HG03139 (cell line): ENCODE measurements around the gene USP25.
"Not testable (repeated sequence)": the region's sequence is repeated elsewhere in the genome, so short reads cannot be mapped to it uniquely, and the experiment has no call there.

ENCODE experiments used
- ATAC-seq: cut with Tn5 transposase; IDR thresholded peaks from one replicate; pipeline ENCODE4 v1.9.1; 2021; ENCODE audit not compliant: unreplicated experiment

Gene USP25

DNA sequence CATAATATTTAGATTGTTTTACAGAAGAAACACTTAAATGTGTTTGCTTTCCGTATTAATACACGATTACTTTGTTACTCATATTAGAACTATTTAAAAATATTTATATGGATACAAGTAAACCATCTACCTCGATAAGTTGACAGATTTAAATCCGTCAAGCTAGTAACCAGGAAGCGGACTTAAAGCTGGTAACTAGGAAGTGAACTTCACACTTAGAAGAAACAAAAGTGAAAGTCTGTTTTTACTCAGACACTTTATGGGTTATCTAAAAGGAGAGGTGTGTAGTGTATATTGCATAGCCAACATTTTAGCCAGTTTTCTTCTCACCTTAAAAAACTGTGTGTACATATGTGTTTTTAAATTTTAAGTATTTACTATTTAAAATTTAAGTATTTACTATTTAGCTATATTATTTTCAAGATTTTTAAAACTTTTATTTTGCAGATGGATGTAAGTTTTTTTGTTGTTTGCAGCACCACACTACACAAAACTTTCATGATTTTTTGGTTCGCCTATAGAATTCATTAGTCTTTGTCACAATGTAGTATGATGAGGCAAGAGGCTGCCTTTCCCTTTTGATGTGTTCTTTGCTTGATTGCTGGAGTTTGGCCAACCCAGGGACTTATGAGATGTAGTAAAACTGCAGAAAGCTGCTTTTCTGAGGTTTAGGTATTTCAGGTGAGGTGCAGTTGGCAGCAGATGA, 2.7 kb downstream of the USP25 start:
- peak; percentile 41 for ATAC-seq

DNA sequence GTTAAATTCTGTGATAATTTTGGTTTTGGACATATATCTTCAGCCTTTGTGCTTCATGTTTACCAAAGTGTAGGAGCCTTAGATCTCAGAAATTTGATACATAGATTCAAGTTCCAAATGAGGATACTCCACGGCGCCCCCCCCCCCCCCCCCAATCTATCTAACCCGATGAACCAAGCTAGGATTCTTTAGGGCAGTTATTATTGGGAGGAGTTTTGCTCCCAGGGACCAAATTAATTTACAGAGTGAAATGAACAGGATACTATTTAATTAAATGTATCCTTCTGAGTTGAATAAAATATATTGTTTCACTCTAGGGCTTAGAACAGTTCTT, 3.2 kb downstream of the USP25 start:
- no peak for ATAC-seq

DNA sequence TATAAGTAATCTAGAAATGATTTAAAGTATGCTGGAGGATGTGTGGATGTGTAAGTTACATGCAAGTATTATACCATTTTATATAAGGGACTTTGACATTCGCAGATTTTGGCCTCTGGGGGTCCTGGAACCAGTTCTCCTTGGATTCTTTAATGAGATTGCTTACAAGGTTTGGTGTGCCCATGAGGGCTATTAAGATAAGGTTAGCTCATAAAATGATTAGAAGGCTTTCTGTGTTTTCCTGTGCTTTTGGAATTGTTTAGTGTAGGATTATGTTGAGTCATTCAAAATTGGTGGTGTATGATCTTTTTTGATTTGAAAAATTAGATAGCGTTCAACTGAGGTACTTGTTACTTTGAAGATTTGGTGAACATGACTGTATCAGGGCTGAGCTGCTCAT, 5.6 kb downstream of the USP25 start:
- no peak for ATAC-seq

DNA sequence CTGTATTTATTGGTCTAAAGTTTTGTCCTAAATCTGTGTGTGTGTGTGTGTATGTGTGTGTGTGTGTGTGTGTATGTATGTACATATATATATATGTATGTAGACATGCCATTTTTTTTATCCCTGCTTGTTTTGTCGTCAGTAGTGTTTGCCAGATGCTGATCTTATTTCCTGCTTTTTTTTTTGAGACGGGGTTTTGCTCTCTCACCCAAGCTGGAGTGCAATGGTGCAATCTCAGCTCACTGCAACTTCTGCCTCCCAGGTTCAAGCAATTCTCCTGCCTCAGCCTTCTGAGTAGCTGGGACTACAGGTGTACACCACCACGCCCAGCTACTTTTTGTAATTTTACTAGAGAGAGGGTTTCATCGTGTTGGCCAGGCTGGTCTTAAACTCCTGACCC, 6.1 kb downstream of the USP25 start:
- ATAC-seq, result not testable (repeated sequence)

DNA sequence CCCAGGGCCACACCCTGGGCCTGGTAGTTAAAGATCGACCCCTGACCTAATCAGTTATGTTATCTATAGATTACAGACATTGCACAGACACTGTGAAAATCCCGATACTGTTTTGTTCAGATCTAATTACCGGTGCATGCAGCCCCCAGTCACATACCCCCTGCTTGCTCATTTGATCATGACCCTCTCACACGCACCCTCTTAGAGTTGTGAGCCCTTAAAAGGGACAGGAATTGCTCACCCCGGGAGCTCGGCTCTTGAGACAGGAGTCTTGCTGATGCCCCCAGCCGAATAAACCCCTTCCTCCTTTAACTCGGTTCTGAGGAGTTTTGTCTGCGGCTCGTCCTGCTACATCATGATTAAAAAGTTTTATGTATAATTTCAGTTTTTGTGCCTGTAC, 9.0 kb downstream of the USP25 start:
- not testable (repeated sequence) for ATAC-seq

DNA sequence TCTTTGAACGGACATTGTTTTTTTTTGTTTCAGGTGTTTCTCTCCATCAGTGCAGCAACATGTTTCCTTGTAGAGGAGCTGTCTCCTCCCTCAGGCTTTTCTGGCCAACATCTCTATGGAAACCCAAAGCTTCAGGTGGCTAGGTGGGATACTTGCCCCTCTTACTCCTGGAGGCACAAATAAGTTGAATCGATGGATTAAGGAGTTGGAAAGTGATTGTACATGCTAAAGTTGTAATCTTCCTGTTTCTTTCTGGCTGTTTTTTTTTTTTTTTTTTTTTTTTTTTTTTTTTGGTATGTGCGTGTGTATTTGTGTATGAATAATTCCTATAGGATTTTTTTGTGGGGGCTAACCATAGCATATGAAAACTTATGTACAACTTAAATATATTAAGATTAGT, 10.6 kb downstream of the USP25 start:
- ATAC-seq, result no peak

DNA sequence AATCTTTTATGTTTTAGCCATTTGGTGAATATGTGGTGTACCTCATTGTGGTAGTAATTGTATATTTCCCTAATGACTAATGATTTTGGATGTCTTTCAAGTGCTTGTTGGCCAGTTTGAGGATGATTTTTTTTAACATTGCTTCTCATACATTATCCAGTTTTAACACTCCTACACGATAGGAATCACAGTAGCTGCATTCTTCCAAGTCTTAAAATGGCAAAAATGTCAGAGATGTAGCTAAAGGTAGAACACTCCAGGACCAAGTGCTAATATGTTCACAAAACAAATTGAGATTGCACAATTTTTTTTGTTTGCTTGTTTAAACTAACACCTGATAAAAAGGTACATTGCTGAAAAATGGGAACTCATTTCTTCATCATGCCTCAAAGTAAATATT, 11.7 kb downstream of the USP25 start:
- ATAC-seq, result no peak

DNA sequence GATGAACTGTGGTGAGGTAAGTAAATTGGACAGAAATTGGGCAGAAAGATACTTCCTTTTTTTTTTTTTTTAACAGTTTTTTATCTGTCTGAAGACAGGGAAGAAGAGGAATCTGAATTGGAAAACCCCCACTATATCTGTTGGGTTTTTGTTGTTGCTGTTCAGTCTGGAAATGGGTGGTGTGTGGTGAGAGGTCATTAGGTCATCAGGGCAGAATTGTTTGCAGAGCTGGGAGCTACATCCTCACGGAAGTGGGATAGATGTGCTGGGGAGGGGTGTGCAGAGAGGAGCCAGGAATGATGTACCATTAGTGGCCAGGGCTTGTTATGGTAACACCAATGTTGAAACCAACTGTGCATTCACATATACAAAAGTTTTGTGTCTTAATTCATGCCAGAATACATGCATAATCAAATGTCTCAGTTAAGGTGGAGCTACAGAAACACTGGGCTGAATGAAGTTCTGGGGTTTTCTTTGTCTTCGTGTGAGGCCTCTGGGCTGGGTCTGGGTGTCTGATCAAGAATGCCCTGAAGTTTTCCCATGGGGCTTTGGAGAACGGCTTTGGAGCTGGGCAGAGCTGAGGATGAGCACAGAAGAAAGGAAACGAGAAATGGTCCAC, 12.4 kb downstream of the USP25 start:
- ATAC-seq, result no peak

DNA sequence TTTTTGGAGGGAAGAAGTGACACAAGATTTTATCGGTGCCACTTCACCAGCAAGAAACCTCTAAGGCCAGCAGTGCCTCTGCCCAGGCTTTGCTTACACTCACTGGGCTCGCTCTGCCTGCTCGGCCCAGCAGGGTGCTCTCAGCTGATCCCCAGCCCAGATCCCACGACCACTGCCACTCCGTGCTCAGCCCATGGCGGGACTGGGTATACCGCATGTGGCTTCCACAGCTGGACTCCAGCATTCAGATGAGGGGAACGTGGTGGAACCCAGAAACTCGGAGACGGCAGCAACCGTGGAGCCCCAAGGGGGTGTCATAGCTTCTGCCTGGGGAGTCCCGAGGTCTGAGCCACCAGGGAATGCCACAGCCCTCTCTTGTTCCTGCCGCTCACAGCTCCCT, 12.9 kb downstream of the USP25 start:
- no peak for ATAC-seq

DNA sequence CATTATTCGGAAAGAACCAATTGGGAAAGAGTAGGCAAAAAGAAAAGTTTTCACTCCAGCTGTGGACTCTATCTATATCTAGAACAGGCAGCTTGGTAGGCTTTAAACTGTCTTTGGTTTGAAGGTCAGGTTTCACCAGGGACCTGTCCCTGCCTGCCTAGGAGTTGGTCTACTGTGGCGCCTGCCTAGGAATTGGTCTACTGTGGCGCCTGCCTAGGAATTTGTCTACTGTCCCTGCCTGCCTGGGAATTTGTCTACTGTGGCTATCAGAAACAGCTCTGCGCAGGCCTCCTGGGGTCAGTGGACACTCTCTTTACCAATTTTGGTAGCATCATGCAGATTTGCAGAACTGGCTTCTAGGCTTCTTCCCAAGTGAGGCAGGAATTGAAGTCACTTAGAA, 13.8 kb downstream of the USP25 start:
- ATAC-seq, result no peak

DNA sequence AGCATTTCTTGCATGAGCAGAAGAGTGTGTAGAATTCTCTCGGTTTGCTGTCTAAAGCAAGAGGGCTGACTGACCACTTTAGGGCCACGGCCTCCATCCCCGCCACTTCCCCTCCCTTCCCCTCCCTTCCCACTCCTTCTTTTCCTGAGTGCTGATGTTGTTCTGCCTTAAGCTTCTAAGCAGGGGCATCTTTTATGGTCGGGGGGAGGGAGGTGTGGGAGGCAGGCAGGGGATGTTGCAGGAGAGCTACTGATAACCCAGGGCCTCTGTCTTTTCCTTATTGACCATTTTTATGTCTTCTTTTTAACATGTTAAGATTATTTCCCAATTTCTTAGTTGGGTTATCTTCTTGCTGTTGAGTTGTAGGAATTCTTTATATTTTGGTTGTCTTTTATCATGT, 15.1 kb downstream of the USP25 start:
- ATAC-seq, result no peak

DNA sequence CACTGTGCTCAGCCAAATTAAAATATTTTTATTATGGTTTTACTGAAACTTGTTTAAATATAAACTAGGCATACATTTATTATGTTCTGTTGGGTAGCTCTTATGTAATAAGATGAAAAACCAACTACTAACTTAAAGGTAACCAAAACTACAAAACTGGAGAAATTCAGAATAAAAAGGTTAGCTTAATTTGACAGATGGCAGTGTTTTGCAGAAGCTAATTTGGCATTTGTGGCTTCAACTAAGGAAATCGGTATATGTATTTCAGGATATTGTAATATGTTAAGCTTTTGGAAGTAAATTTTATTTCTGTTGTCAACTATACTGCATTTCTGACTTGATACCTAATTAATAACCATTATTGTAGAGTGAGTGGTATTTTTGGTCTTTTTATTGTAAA, 18.8 kb downstream of the USP25 start:
- ATAC-seq, result no peak

DNA sequence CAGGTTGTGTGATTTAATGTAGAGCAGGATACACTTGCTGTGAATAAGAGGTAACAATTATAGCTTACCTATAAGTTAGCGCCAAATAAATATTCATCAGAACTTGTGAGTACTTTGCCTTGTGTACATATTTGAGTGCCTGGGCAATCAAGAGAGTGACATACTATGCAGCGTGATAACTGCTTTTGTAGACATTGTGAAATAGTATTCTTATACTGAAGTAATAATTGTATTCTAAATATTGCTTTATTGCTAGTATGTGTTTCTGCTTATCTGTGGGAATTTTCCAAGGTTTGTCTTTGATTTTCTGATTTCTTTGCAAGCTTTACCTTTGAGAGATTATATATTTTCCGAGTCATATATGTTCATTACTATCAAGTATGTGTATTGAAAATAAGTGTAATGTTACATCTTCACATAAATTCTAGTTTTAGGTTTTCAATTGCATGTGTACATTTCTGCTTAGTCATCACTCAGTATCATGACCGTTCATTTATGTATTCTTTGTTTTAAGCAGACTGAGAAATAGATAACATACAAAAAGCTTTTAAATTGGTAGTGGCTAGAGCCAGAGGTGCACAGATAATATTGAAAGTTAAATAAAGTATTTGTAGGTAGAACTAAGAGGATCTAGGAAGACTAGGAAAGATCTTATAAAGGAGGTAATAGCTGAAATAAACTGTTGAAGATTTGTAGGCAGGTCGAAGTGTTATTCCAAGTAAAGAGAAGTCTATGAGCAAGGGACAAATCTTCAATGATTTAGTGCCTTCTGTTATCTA, 19.5 kb downstream of the USP25 start:
- no peak for ATAC-seq

DNA sequence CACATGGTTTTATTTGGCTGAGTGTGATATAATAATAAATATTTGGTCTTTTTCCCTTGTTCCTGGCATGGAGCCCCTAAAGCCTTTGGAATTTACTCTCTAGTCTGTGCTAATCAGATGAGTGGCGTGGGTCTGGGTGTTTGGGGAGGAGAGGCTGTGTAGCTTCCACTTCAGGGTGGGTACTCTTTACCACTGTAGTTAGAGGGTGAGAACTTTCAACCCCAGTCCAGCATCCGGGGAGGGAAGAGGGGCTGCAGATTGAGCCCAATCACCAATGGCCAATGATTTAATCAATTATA, 20.0 kb downstream of the USP25 start:
- ATAC-seq, result no peak

DNA sequence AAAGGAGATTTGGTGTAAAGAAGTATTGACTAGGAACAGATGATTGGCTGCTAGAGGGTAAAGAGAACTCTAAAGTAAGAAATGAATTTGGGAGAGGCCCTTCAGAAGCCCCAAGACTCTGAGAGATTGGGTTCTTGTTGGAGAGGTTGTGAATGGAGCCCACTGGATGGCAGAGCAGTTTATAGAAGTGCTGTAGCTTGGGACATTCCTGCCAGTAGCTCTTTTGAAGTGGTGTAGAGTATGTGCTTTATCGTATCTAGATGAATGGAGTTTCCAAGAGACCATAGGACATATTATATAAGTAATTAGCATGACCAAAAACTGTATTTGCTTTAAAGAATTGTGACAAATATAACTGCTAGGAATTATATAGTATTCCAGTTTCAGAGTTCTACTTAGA, 21.3 kb downstream of the USP25 start:
- no peak for ATAC-seq

DNA sequence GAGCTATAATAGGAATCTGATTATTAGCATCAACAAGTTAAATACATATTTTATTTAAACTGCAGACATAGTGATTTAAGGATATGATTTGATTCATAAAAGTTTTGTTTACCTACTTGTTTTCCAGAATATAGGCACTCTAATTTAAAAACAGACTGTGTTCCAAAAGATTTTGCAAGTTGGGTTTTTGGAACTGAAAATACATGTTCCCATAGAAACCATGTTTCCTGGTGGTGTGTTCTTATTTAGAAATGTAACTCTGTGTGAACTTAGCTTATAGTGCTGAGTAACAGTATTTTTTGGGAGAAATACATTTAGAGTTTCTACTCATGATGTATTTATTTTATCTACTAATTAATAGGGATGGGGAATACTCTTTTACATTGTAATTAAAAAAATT, 21.8 kb downstream of the USP25 start:
- no peak for ATAC-seq

DNA sequence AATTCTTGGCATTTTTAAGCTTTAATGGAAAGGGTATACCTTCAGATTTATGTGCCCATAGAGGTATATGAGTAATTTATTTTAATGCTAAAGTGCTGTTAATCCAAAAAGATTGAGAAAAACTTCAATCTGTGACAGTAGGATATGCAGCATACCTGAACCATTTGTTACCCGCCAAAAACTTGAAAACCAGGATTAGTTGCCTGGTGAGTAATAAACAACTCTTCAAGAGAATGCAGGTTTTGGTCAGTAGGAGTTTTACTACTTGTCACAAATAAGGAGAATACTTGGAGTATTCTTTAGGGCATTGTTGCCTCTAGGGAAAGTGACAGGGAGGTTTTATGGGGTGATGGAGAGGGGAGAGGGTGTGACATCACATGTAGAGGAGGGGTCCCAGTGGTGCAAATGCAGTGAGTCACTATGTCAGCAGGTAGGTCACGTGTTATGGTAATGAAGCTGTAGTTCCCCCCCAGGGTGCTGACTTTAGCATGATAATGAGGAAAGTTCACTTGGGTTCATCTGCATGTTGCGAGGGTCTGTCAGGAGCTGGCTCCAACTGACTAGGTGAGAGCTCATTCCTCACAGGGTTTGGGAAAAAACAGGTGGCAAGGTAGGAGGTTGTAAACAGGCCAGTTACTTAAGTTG, 23.1 kb downstream of the USP25 start:
- no peak for ATAC-seq

DNA sequence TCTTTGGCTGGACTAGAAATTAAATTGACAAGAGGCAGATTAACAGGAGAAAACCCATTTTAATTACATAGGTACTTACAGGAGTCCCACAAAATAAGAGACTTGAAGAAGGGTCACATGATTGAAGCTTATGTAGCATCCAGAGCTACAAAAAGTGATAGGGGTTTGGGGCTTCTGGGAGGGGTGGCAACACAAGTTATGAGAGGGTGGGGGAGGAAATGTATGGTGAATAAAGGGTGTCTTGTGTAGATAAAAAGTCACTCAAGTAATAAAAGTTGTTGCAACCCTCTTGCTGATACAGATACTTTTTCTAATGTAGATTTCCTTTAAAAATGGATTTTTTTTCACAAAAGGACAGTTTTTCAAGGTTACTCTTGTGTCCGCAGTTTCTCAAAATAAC, 24.0 kb downstream of the USP25 start:
- no peak for ATAC-seq

DNA sequence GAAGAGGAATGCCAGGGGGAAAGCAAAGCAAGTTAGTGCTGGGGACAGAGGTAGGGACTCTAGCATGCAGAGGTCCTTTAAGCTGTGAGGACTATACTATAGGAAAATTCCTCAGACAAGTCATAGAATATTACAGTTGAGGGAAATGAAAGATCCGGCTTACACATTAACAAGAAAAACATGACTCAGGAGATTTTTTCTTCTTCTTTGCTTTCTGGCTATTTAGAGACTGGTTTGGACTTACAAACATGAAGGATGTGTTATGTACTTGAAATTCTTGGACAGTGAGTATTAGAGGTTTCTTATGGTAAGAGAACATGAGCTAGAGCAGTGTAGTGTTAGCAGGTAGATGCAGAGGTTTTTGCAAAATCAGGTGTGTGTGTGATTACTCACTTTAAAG, 24.9 kb downstream of the USP25 start:
- ATAC-seq, result no peak

DNA sequence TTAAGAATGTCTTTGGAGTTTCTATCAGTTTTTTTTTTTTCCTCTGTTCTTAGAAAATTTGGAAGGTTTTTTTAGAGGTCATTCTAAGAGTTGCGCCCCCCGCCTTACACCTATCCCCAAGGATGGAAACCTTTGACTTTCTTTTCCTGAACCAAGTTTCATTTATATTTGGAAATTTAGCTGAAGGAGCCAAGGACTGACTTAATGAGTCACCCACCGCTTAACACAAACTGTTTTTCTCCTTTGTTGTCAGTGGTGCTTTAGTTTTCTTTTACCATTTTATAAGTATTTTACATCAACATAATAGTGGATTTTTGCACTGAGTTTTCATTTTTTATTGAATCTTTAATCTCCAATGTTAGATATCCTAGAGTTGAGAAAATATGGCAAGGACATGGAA, 25.3 kb downstream of the USP25 start:
- no peak for ATAC-seq

DNA sequence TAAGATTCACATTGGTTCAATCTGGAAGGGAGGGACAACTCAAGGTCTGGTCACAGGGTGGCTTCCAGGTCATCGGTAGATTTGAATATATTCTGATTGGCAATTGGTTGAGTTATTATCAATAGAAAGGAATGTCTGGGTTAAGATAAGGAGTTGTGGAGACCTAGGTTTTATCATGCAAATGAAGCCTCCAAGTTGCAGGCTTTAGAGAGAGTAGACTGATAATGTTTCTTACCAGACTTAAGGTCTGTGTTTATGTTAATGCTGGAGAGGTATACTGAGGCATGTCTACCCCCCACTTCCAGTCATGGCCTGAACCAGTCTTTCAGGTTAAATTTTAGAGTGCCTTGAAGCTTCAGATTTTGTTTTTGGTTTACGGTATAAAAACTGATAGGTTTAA, 29.7 kb downstream of the USP25 start:
- ATAC-seq, result no peak

DNA sequence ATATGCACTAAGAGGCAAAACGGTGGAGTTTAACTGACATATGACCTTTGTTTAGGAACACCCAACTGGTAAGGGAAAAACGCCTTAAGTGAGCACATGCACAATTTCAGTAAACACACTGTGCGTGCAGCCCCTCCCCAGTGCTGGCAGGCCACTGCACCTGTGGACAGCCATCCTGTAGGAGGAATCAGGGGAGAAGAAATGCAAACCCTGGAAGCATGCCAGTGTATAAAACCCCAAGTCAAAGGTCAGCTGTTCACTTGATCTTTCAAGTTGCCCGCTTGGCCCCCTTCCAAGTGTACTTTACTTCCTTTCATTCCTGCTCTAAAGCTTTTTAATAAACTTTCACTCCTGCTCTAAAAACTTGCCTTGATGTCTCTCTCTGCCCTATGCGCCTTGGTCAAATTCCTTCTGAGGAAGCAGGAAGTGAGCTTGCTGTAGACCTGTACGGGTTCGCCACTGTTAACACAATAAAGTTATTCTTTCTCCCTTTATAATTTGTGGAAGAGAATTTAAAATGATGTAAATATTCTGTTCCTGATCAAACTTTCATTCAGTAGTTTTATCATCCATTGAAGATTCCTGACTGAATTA, 31.8 kb downstream of the USP25 start:
- ATAC-seq, result no peak
